C4-2B (cell line): ENCODE data around the gene BRICD5.

Experiments
- CTCF ChIP-seq: fragments of 450-650 bp; conservative IDR thresholded peaks from 2 replicates; pipeline ENCODE4 v1.5.1; 2017; ENCODE audit warnings: mild to moderate bottlenecking
- ZFX ChIP-seq: fragments of 450-650 bp; IDR thresholded peaks from 2 replicates; pipeline ENCODE4 v1.6.1; 2017

- no peak for TF ChIP-seq CTCF
- TF ChIP-seq ZFX: no peak
Measured at GRCh38 chr16:2250652-2251295, 40.1 kb upstream of the BRICD5 start.
